Heart left ventricle (tissue), 13 donors: ENCODE measurements around the gene MAGI1.

Experiments used
- CTCF ChIP-seq, 12 donors: fragments of 200-600 bp; sonication (generic) in 4 of 12; IDR thresholded peaks; one replicate each; pipeline versions ENCODE4 v1.5.0 to v1.8.0; 2018 to 2022; ENCODE audit warnings: antibody characterized with exemption in 12 of 12, mild to moderate bottlenecking in 5 of 12
- POLR2A ChIP-seq, 2 donors: fragments of 450-650 bp; IDR thresholded peaks; one replicate each; pipeline ENCODE4 v1.6.1; 2017; ENCODE audit warnings: antibody characterized with exemption in 2 of 2, mild to moderate bottlenecking in 2 of 2, moderate library complexity in 2 of 2
- donor health status: ischemic (EF 13 %, LVEDD 7.1; RV severe dilation, severe dysfunction).
- donor health status: DM: no; HTN: yes; CAD: no.
- donor health status: DM: no; HTN: no; CAD: no.
- donor health status: ischemic (EF 25% LVEDD 6.9; RV normal size, moderate dysfunction).
- donor health status: ischemic (EF 25% LVEDD 5.7; RV mildly dilated, moderate dysfunction).
- donor health status: ischemic (EF 35%, LVEDD 5.7; RV mildly dilated, moderate dysfunction).
- donor health status: nonischemic (EF 11% LVEDD 7.7; RV severe dilation, severe dysfunction).
- donor health status: DM: yes; HTN: yes; CAD: no.
- donor health status: PGD.
- donor health status: ischemic (EF 29% LVEDD 5.4; RV normal size, mild dysfunction).
- donor health status: nonischemic (EF 23%, LVEDD 6.1; RV moderate dilation, normal function).

GRCh38 chr3:65575376-65575840 lies 463.3 kb downstream of the MAGI1 start:
- TF ChIP-seq CTCF (IDR thresholded peaks at IDR 0.05) (no peak), POLR2A (IDR thresholded peaks at IDR 0.05) (no peak)
